HFF-Myc (cell line): ENCODE results near the gene SHANK1.

ENCODE experiments used
- DNase-seq: peaks from one replicate; pipeline ENCODE4 v3.0.0-alpha.2; 2011; ENCODE audit warnings: low read depth; ENCODE audit errors: extremely low read depth
- H3K4me3 ChIP-seq: replicated peaks from 2 replicates; pipeline ENCODE4 v1.5.1; 2011; ENCODE audit warnings: low read depth, mild to moderate bottlenecking, control low read depth, low read length
- CTCF ChIP-seq: IDR thresholded peaks from 2 replicates; pipeline ENCODE4 v1.5.1; 2012; ENCODE audit warnings: mild to moderate bottlenecking, low read depth, low read length, control low read depth; ENCODE audit errors: missing control alignments

The SHANK1 gene

GRCh38 chr19:50717026-50717723 lies 2.4 kb downstream of the SHANK1 start:
- DNase-seq: no peak
- TF ChIP-seq CTCF: no peak
- H3K4me3 ChIP-seq: no peak overlapping the region

GRCh38 chr19:50716178-50717025 lies 3.2 kb downstream of the SHANK1 start:
- no peak overlapping the region for H3K4me3 ChIP-seq
- TF ChIP-seq CTCF: no peak
- DNase-seq: no peak

GRCh38 chr19:50713556-50714236 lies 5.9 kb downstream of the SHANK1 start:
- DNase-seq: no peak
- TF ChIP-seq CTCF: no peak
- no peak overlapping the region for H3K4me3 ChIP-seq

GRCh38 chr19:50712833-50713232 lies 6.8 kb downstream of the SHANK1 start:
- DNase-seq: no peak
- no peak for TF ChIP-seq CTCF
- no peak overlapping the region for H3K4me3 ChIP-seq

GRCh38 chr19:50711805-50712204 lies 7.8 kb downstream of the SHANK1 start:
- no peak overlapping the region for H3K4me3 ChIP-seq
- DNase-seq: no peak
- no peak for TF ChIP-seq CTCF

GRCh38 chr19:50711196-50711595 lies 8.4 kb downstream of the SHANK1 start:
- DNase-seq: no peak
- H3K4me3 ChIP-seq: no peak overlapping the region
- TF ChIP-seq CTCF: no peak
